Measurements from ENCODE around the gene OLAH. TPM values are rescaled to one million over a fixed set of nuclear protein-coding genes. Genes with fewer than 3 reads are reported as not detected.
A peak's percentile ranks its signal among the peaks of the same experiment; 100 is the strongest.
"Not testable (repeated sequence)": the region's sequence is repeated elsewhere in the genome, so short reads cannot be mapped to it uniquely, and the experiment has no call there.

The OLAH gene
- total RNA-seq, 1 donor = not detected

GRCh38 chr10:15024017-15025004 is 19.4 kb upstream of the OLAH start:
- H2AFZ ChIP-seq (ENCODE audit: low read length); H3K27me3 ChIP-seq (ENCODE audit: insufficient read depth, low read length); H3K79me2 ChIP-seq (ENCODE audit: insufficient read depth, low read length); H3K9me3 ChIP-seq (ENCODE audit: low read depth, low read length); H3K36me3 ChIP-seq (ENCODE audit: insufficient read depth, low read length); H3K4me1 ChIP-seq (ENCODE audit: insufficient read depth, low read length); H3K27ac ChIP-seq (ENCODE audit: low read depth, low read length); H4K20me1 ChIP-seq (ENCODE audit: insufficient read depth, low read length); DNase-seq (ENCODE audit: insufficient read length, low spot score, missing footprints); H3K4me3 ChIP-seq (ENCODE audit: insufficient read depth, low read length); H3K4me2 ChIP-seq (ENCODE audit: insufficient read depth, low read length): not testable (repeated sequence)

- H3K27ac ChIP-seq (ENCODE audit: low read depth, low read length); H4K20me1 ChIP-seq (ENCODE audit: insufficient read depth, low read length); H3K9me3 ChIP-seq (ENCODE audit: low read depth, low read length); H2AFZ ChIP-seq (ENCODE audit: low read length); H3K4me3 ChIP-seq (ENCODE audit: insufficient read depth, low read length); H3K36me3 ChIP-seq (ENCODE audit: insufficient read depth, low read length); H3K4me2 ChIP-seq (ENCODE audit: insufficient read depth, low read length); H3K79me2 ChIP-seq (ENCODE audit: insufficient read depth, low read length); DNase-seq (ENCODE audit: insufficient read length, low spot score, missing footprints); H3K27me3 ChIP-seq (ENCODE audit: insufficient read depth, low read length); H3K4me1 ChIP-seq (ENCODE audit: insufficient read depth, low read length): not testable (repeated sequence)
Measured at GRCh38 chr10:15025040-15025439, 18.7 kb upstream of the OLAH start.

- H3K4me3 ChIP-seq (ENCODE audit: insufficient read depth, low read length) = no peak overlapping the region
- no peak overlapping the region for H3K4me2 ChIP-seq (ENCODE audit: insufficient read depth, low read length)
- H4K20me1 ChIP-seq (ENCODE audit: insufficient read depth, low read length) = no peaks in the 10 kb centered on the region
- no peaks in the 10 kb centered on the region for H3K79me2 ChIP-seq (ENCODE audit: insufficient read depth, low read length)
- TF ChIP-seq CTCF (IDR thresholded peaks at IDR 0.05; ENCODE audit: extremely low read depth, low read depth, low read length) = no peak
- H3K27me3 ChIP-seq (ENCODE audit: insufficient read depth, low read length) = no peaks in the 10 kb centered on the region
- H3K9me3 ChIP-seq (ENCODE audit: low read depth, low read length) = no peaks in the 10 kb centered on the region
- H3K27ac ChIP-seq (ENCODE audit: low read depth, low read length) = no peak overlapping the region
- peak overlapping the region; percentile 47 for H2AFZ ChIP-seq (ENCODE audit: low read length)
- DNase-seq (ENCODE audit: insufficient read length, low spot score, missing footprints) = peak; percentile 9
- no peaks in the 10 kb centered on the region for H3K4me1 ChIP-seq (ENCODE audit: insufficient read depth, low read length)
- no peaks in the 10 kb centered on the region for H3K36me3 ChIP-seq (ENCODE audit: insufficient read depth, low read length)
Measured at GRCh38 chr10:15027741-15028140, 16.0 kb upstream of the OLAH start.

- DNase-seq (ENCODE audit: insufficient read length, low spot score, missing footprints) = peak; percentile 84
- peak overlapping the region; percentile 52 for H3K4me2 ChIP-seq (ENCODE audit: insufficient read depth, low read length)
- H3K36me3 ChIP-seq (ENCODE audit: insufficient read depth, low read length) = no peaks in the 10 kb centered on the region
- no peaks in the 10 kb centered on the region for H3K9me3 ChIP-seq (ENCODE audit: low read depth, low read length)
- H3K4me1 ChIP-seq (ENCODE audit: insufficient read depth, low read length) = peaks cover 6% of the 10 kb centered on the region
- no peaks in the 10 kb centered on the region for H4K20me1 ChIP-seq (ENCODE audit: insufficient read depth, low read length)
- H3K4me3 ChIP-seq (ENCODE audit: insufficient read depth, low read length) = no peak overlapping the region
- no peaks in the 10 kb centered on the region for H3K27me3 ChIP-seq (ENCODE audit: insufficient read depth, low read length)
- TF ChIP-seq CTCF (IDR thresholded peaks at IDR 0.05; ENCODE audit: extremely low read depth, low read depth, low read length) = no peak
- peak overlapping the region; percentile 83 for H2AFZ ChIP-seq (ENCODE audit: low read length)
- no peak overlapping the region for H3K27ac ChIP-seq (ENCODE audit: low read depth, low read length)
- H3K79me2 ChIP-seq (ENCODE audit: insufficient read depth, low read length) = no peaks in the 10 kb centered on the region
Measured at GRCh38 chr10:15035385-15036301, 8.1 kb upstream of the OLAH start.
